Peyer's patch (tissue), 4 donors: ENCODE data around the gene BHLHA15. TPM values are rescaled to one million over a fixed set of nuclear protein-coding genes. Genes with fewer than 3 reads are reported as not detected.

Source experiments
- DNase-seq, 3 donors: peaks; one replicate each; pipeline ENCODE4 v3.0.0-alpha.2; 2017 to 2019
- H3K27ac ChIP-seq, 4 donors: fragments of 200-600 bp; sonication (generic); one replicate each; pipeline ENCODE4 v1.5.1; 2016 to 2019
- H3K27me3 ChIP-seq, 2 donors: fragments of 200-600 bp; sonication (generic); one replicate each; pipeline ENCODE4 v1.5.1; 2019
- H3K36me3 ChIP-seq, 3 donors: fragments of 200-600 bp; sonication (generic); one replicate each; pipeline ENCODE4 v1.5.1; 2016 to 2019
- H3K4me1 ChIP-seq, 4 donors: fragments of 200-600 bp; sonication (generic); one replicate each; pipeline ENCODE4 v1.5.1; 2016 to 2019
- H3K4me3 ChIP-seq, 4 donors: fragments of 200-600 bp; sonication (generic); 1 replicate in 3 of 4; 2 replicates in 1 of 4; pipeline ENCODE4 v1.5.1; 2016 to 2019; ENCODE audit warnings: mild to moderate bottlenecking in 1 of 4
- H3K9me3 ChIP-seq, 4 donors: fragments of 200-600 bp; sonication (generic); one replicate each; pipeline ENCODE4 v1.5.1; 2016 to 2019; ENCODE audit warnings: mild to moderate bottlenecking in 1 of 4
- POLR2A ChIP-seq, 2 donors: fragments of 450-650 bp; IDR thresholded peaks; one replicate each; pipeline ENCODE4 v1.5.1; 2017; ENCODE audit warnings: antibody characterized with exemption in 2 of 2, mild to moderate bottlenecking in 2 of 2, moderate library complexity in 2 of 2
- total RNA-seq, 4 donors: library from RNA; depleted of rRNA; stranded (reverse); fragments of >200 nt; gene quantifications; one replicate each; pipeline ENCODE4 v1.1.0, GENCODE V29; 2016
- TF ChIP-seq, protein P1 (sequence below), 6 experiments: fragments of 450-650 bp in 4 of 6; fragments of 200-600 bp in 2 of 6; sonication (generic) in 1 of 6; IDR thresholded peaks; one replicate each; pipeline ENCODE4 v1.5.1; 2017 to 2019; ENCODE audit warnings: antibody characterized with exemption in 6 of 6, mild to moderate bottlenecking in 3 of 6, moderate library complexity in 1 of 6

The BHLHA15 gene
- total RNA-seq, 4 donors from 2014 or later = 1.6 to 9.9 TPM; not detected in 2

DNA sequence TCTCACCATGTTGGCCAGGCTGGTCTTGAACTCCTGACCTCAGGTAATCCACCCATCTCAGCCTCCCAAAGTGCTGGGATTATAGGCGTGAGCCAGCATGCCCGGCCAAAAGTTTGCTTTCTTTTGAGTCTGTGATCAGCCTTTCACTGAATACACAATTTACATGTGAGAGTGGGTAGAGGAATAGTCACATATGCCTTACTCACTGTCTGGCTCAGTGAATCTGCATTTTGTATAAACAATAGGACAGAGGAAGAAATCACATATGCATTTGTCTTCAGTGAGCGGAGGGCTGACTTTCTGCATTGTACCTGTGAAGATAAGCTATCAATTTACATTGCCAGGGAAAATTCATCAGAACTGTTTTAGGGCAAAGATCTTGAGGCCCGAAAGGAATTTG lies 43.3 kb downstream of the BHLHA15 start:
- TF ChIP-seq, protein P1, sequence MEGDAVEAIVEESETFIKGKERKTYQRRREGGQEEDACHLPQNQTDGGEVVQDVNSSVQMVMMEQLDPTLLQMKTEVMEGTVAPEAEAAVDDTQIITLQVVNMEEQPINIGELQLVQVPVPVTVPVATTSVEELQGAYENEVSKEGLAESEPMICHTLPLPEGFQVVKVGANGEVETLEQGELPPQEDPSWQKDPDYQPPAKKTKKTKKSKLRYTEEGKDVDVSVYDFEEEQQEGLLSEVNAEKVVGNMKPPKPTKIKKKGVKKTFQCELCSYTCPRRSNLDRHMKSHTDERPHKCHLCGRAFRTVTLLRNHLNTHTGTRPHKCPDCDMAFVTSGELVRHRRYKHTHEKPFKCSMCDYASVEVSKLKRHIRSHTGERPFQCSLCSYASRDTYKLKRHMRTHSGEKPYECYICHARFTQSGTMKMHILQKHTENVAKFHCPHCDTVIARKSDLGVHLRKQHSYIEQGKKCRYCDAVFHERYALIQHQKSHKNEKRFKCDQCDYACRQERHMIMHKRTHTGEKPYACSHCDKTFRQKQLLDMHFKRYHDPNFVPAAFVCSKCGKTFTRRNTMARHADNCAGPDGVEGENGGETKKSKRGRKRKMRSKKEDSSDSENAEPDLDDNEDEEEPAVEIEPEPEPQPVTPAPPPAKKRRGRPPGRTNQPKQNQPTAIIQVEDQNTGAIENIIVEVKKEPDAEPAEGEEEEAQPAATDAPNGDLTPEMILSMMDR (IDR thresholded peaks at IDR 0.05) = no peak
- TF ChIP-seq POLR2A (IDR thresholded peaks at IDR 0.05) = no peak
- no peak for DNase-seq
- Histone ChIP-seq H3K9me3 (no peaks in the 10 kb centered on the region), H3K4me1 (peaks cover 0 to 26% (median 8%) of the 10 kb centered on the region in 4 donors), H3K27me3 (no peaks in the 10 kb centered on the region), H3K4me3 (no peak overlapping the region), H3K27ac (no peak overlapping the region), H3K36me3 (peaks cover 0 to 29% (median 0%) of the 10 kb centered on the region in 3 donors)

DNA sequence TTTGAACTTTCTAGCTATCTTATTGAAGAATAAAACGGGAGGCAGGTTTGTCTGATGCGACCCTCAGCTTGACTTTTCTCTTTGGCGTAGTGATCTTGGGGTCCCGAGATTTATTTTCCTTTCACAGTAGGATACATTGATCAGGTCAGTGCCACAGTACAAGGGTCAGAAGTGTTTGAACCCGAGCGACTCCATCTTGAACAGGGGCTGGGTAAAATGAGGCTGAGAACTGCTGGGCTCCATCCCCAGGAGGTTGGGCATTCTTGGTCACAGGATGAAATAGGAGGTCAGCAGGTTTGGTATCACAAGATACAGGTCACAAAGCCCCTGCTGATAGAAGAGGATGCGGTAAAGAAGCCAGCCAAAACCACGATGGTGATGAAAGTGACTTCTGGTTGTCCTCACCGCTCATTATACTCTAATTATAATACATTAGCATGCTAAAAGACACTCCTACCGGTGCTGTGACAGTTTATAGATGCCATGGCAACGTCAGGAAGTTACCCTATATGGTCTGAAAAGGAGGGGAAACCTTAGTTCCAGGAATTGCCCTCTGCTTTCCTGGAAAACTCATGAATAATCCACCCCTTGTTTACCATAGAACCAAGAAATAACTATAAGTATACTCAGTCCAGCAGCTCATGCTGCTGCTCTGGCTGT lies 43.8 kb downstream of the BHLHA15 start:
- H3K9me3 ChIP-seq = no peaks in the 10 kb centered on the region
- DNase-seq = no peak
- H3K4me3 ChIP-seq = no peak overlapping the region
- TF ChIP-seq, protein P1 (IDR thresholded peaks at IDR 0.05) = no peak
- no peak for TF ChIP-seq POLR2A (IDR thresholded peaks at IDR 0.05)
- peaks cover 0 to 26% (median 8%) of the 10 kb centered on the region in 4 donors for H3K4me1 ChIP-seq
- H3K36me3 ChIP-seq = peaks cover 0 to 29% (median 0%) of the 10 kb centered on the region in 3 donors
- no peak overlapping the region for H3K27ac ChIP-seq
- H3K27me3 ChIP-seq = no peaks in the 10 kb centered on the region

DNA sequence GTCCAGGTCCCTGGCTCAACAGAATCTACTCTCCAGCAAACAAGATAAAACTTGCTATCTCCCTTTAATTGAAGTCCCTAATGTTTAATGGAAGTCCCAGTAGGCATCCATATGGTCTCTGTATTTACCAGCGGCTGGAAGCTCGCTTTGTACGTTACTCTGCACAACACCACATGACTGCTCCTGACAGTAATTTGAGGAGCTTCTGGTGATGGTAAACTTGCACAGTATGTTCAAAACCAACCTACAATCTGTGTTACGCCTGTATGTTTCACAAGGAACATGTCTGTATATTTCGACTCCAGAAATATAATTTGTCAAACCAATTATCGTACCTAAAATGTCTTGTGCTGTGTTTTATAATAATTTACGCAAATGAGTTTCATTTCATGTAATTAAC lies 45.2 kb downstream of the BHLHA15 start:
- H3K9me3 ChIP-seq = no peaks in the 10 kb centered on the region
- peaks cover 0 to 36% (median 0%) of the 10 kb centered on the region in 3 donors for H3K36me3 ChIP-seq
- TF ChIP-seq, protein P1 (IDR thresholded peaks at IDR 0.05) = no peak
- TF ChIP-seq POLR2A (IDR thresholded peaks at IDR 0.05) = no peak
- no peak overlapping the region for H3K27ac ChIP-seq
- peaks cover 0 to 12% (median 0%) of the 10 kb centered on the region in 4 donors for H3K4me1 ChIP-seq
- no peak overlapping the region for H3K4me3 ChIP-seq
- H3K27me3 ChIP-seq = no peaks in the 10 kb centered on the region
- DNase-seq = no peak

DNA sequence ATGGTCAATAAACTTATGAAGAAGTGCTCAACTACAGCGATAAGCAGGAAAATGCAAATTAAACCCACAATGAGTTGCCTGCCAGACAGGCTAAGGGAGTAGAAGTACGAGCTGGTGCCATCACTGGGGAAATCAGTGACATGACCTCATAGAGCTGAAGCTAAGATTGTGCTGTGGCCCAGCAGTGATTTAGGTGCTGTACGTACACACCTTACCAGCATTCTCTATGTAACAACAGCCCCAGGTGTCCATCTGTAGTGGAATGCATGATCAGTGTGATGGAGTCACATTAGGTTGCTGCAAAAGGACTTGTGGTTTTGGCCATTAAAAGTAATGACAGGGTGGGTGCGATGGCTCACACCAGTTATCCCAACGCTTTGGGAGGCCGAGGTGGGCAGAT lies 46.5 kb downstream of the BHLHA15 start:
- Histone ChIP-seq H3K27ac (no peak overlapping the region), H3K36me3 (peaks cover 0 to 42% (median 0%) of the 10 kb centered on the region in 3 donors), H3K4me3 (no peak overlapping the region), H3K4me1 (peaks cover 0 to 9% (median 0%) of the 10 kb centered on the region in 4 donors), H3K27me3 (no peaks in the 10 kb centered on the region), H3K9me3 (no peaks in the 10 kb centered on the region)
- TF ChIP-seq, protein P1 (IDR thresholded peaks at IDR 0.05) = no peak
- TF ChIP-seq POLR2A (IDR thresholded peaks at IDR 0.05) = no peak
- DNase-seq = no peak

Other genes with a start within 250 kb of the BHLHA15 start
- not detected for gene OCM2, start 221.2 kb upstream of the BHLHA15 start, total RNA-seq
- gene LMTK2, start 104.6 kb upstream of the BHLHA15 start, total RNA-seq = 10 to 100 TPM; 23.1 to 54.0 (median 51.4) TPM
- gene TECPR1, start 40.8 kb downstream of the BHLHA15 start, total RNA-seq = 10 to 100 TPM; 33.8 to 74.1 (median 44.1) TPM
- gene BRI3, start 70.2 kb downstream of the BHLHA15 start, total RNA-seq = 10 to 100 TPM; 21.5 to 91.2 (median 69.6) TPM
- 10 to 100 TPM; 31.4 to 46.4 (median 41.9) TPM for gene BAIAP2L1, start 189.7 kb downstream of the BHLHA15 start, total RNA-seq